Liver (tissue), 9 donors: ENCODE results near the gene FBXW11. TPM values are rescaled to one million over a fixed set of nuclear protein-coding genes. Genes with fewer than 3 reads are reported as not detected.

Experiments used
- DNase-seq: peaks from one replicate; pipeline ENCODE4 v3.0.0-alpha.2; 2017; ENCODE audit warnings: low spot score
- H3K27ac ChIP-seq, 2 donors: one replicate each; pipeline ENCODE4 v1.7.0; 2013; ENCODE audit warnings: inconsistent platforms in 2 of 2, low read length in 2 of 2, control low read depth in 1 of 2, low read depth in 1 of 2, mild to moderate bottlenecking in 1 of 2
- H3K27me3 ChIP-seq, 4 donors: one replicate each; pipeline versions ENCODE4 v1.6.1 to v1.7.0; 2013; ENCODE audit warnings: low read length in 3 of 4, inconsistent platforms in 1 of 4, mild to moderate bottlenecking in 1 of 4, moderate library complexity in 1 of 4; ENCODE audit not compliant: control insufficient read depth in 4 of 4, insufficient read depth in 4 of 4
- H3K36me3 ChIP-seq, 4 donors: one replicate each; pipeline versions ENCODE4 v1.6.1 to v1.7.0; 2013; ENCODE audit warnings: low read length in 3 of 4, mild to moderate bottlenecking in 3 of 4, low read depth in 1 of 4, moderate library complexity in 1 of 4; ENCODE audit not compliant: control insufficient read depth in 4 of 4, insufficient read depth in 3 of 4
- H3K4me1 ChIP-seq, 4 donors: one replicate each; pipeline versions ENCODE4 v1.6.1 to v1.7.0; 2013; ENCODE audit warnings: low read length in 3 of 4, mild to moderate bottlenecking in 3 of 4, moderate library complexity in 1 of 4; ENCODE audit not compliant: control insufficient read depth in 4 of 4, insufficient read depth in 4 of 4
- H3K4me3 ChIP-seq, 3 donors: one replicate each; pipeline versions ENCODE4 v1.6.1 to v1.7.0; 2013; ENCODE audit warnings: low read length in 3 of 3, control low read depth in 1 of 3, low read depth in 1 of 3, mild to moderate bottlenecking in 1 of 3
- H3K9ac ChIP-seq, 2 donors: one replicate each; pipeline ENCODE4 v1.7.0; 2013; ENCODE audit warnings: low read length in 2 of 2, mild to moderate bottlenecking in 2 of 2, moderate library complexity in 2 of 2, control low read depth in 1 of 2, low read depth in 1 of 2
- H3K9me3 ChIP-seq, 4 donors: one replicate each; pipeline versions ENCODE4 v1.6.1 to v1.7.0; 2013; ENCODE audit warnings: low read length in 3 of 4; ENCODE audit not compliant: control insufficient read depth in 4 of 4
- EGR1 ChIP-seq, 2 donors: IDR thresholded peaks; 2 replicates each; pipeline ENCODE4 v1.6.1; 2016 to 2018; ENCODE audit warnings: antibody characterized with exemption in 2 of 2, low read depth in 2 of 2
- FOXA1 ChIP-seq: IDR thresholded peaks from 2 replicates; pipeline ENCODE4 v1.6.1; 2016; ENCODE audit warnings: antibody characterized with exemption
- FOXA2 ChIP-seq: IDR thresholded peaks from 2 replicates; pipeline ENCODE4 v1.6.1; 2016; ENCODE audit warnings: antibody characterized with exemption
- GABPA ChIP-seq, 2 donors: IDR thresholded peaks in 1 of 2; conservative IDR thresholded peaks in 1 of 2; 2 replicates each; pipeline ENCODE4 v1.6.1; 2016; ENCODE audit warnings: antibody characterized with exemption in 2 of 2, mild to moderate bottlenecking in 1 of 2, moderate library complexity in 1 of 2
- HNF4A ChIP-seq, 2 donors: conservative IDR thresholded peaks; 2 replicates each; pipeline ENCODE4 v1.6.1; 2016; ENCODE audit warnings: antibody characterized with exemption in 2 of 2, mild to moderate bottlenecking in 2 of 2
- HNF4G ChIP-seq: IDR thresholded peaks from 2 replicates; pipeline ENCODE4 v1.6.1; 2016; ENCODE audit warnings: antibody characterized with exemption
- JUND ChIP-seq, 2 donors: IDR thresholded peaks; 2 replicates each; pipeline ENCODE4 v1.6.1; 2016; ENCODE audit warnings: antibody characterized with exemption in 2 of 2
- NR2F2 ChIP-seq: IDR thresholded peaks from 2 replicates; pipeline ENCODE4 v1.6.1; 2016; ENCODE audit warnings: antibody characterized with exemption
- RAD21 ChIP-seq, 2 donors: IDR thresholded peaks; 2 replicates each; pipeline ENCODE4 v1.6.1; 2016; ENCODE audit warnings: antibody characterized with exemption in 2 of 2, mild to moderate bottlenecking in 2 of 2
- REST ChIP-seq: IDR thresholded peaks from 2 replicates; pipeline ENCODE4 v1.6.1; 2016; ENCODE audit warnings: antibody characterized with exemption, mild to moderate bottlenecking
- RXRA ChIP-seq, 2 donors: IDR thresholded peaks; 2 replicates each; pipeline ENCODE4 v1.6.1; 2017 to 2018; ENCODE audit warnings: antibody characterized with exemption in 2 of 2, mild to moderate bottlenecking in 1 of 2
- SP1 ChIP-seq: IDR thresholded peaks from 2 replicates; pipeline ENCODE4 v1.6.1; 2018; ENCODE audit warnings: antibody characterized with exemption, mild to moderate bottlenecking
- TAF1 ChIP-seq: conservative IDR thresholded peaks from 2 replicates; pipeline ENCODE4 v1.6.1; 2016; ENCODE audit warnings: antibody characterized with exemption, mild to moderate bottlenecking
- YY1 ChIP-seq: IDR thresholded peaks from 2 replicates; pipeline ENCODE4 v1.6.1; 2016; ENCODE audit warnings: antibody characterized with exemption, mild to moderate bottlenecking
- ZBTB33 ChIP-seq: IDR thresholded peaks from 2 replicates; pipeline ENCODE4 v1.6.1; 2016; ENCODE audit warnings: antibody characterized with exemption
- WGBS: extraction: QIAGEN DNeasy Blood & Tissue Kit; methylation state at CpG from one replicate; pipeline ENCODE4 v1.1.7; 2013; 5-methylcytosine and 5-hydroxymethylcytosine counted together
- polyA plus RNA-seq, 2 donors: library from polyadenylated mRNA; stranded (reverse) in 1 of 2; unstranded in 1 of 2; fragments of 200-250 nt in 1 of 2; fragments of >200 nt in 1 of 2; fragmentation: Nextera tagmentation in 1 of 2; extraction: Ambion mirVana in 1 of 2; gene quantifications; one replicate each; pipeline versions ENCODE4 v1.2.1 to v1.2.3, GENCODE V29; 2013 to 2015
- total RNA-seq, 2 donors: library from RNA; depleted of rRNA; stranded (reverse); fragments of >200 nt; gene quantifications; one replicate each; pipeline ENCODE4 v1.2.3, GENCODE V29; 2014
- TF ChIP-seq, protein P1 (sequence below): IDR thresholded peaks from 2 replicates; pipeline ENCODE4 v1.6.1; 2016; ENCODE audit warnings: antibody characterized with exemption
- donor health status: healthy.
- donor health status: healthy.
- donor health status: healthy.
- donor health status: healthy.
- donor health status: healthy.

Gene FBXW11
- total and polyA plus RNA-seq, 4 donors: 11.2 to 37.5 (median 22.0) TPM

- TF ChIP-seq TAF1: no peak
These were observed 132.2 kb downstream of the FBXW11 start (continued) for GRCh38 chr5:171874234-171874633.

GRCh38 chr5:171872666-171873065, 133.8 kb downstream of the FBXW11 start:
- H3K27me3 ChIP-seq: no peaks in the 10 kb centered on the region
- H3K9me3 ChIP-seq: no peaks in the 10 kb centered on the region
- no peak for DNase-seq
- H3K27ac ChIP-seq: no peak overlapping the region
- TF ChIP-seq FOXA2 (no peak), EGR1 (IDR thresholded peaks at IDR 0.05; ENCODE audit: low read depth in 2 of 2) (no peak), HNF4A (conservative IDR thresholded peaks at IDR 0.05) (no peak), RAD21 (IDR thresholded peaks at IDR 0.05) (no peak), TAF1 (no peak), SP1 (no peak), FOXA1 (no peak), RXRA (IDR thresholded peaks at IDR 0.05) (no peak), YY1 (no peak), GABPA (IDR thresholded peaks at IDR 0.05 in 1 of 2, conservative IDR thresholded peaks at IDR 0.05 in 1 of 2) (no peak), JUND (IDR thresholded peaks at IDR 0.05) (no peak)
- TF ChIP-seq, protein P1, sequence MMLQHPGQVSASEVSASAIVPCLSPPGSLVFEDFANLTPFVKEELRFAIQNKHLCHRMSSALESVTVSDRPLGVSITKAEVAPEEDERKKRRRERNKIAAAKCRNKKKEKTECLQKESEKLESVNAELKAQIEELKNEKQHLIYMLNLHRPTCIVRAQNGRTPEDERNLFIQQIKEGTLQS: no peak
- WGBS: 97% methylated on average over 5 of the region's 5 CpGs
- H3K4me3 ChIP-seq: no peak overlapping the region
- H3K4me1 ChIP-seq: no peaks in the 10 kb centered on the region
- H3K36me3 ChIP-seq: peaks cover 8 to 58% (median 41%) of the 10 kb centered on the region in 4 donors
- H3K9ac ChIP-seq: no peak overlapping the region

GRCh38 chr5:171871711-171872110, 134.7 kb downstream of the FBXW11 start:
- H3K4me3 ChIP-seq: no peak overlapping the region
- H3K4me1 ChIP-seq: no peaks in the 10 kb centered on the region
- no peak overlapping the region for H3K9ac ChIP-seq
- DNase-seq: no peak
- peaks cover 8 to 53% (median 33%) of the 10 kb centered on the region in 4 donors for H3K36me3 ChIP-seq
- no peak overlapping the region for H3K27ac ChIP-seq
- no peaks in the 10 kb centered on the region for H3K27me3 ChIP-seq
- TF ChIP-seq REST (no peak), ZBTB33 (no peak), RAD21 (IDR thresholded peaks at IDR 0.05) (no peak), SP1 (no peak), RXRA (IDR thresholded peaks at IDR 0.05) (no peak), FOXA1 (no peak), TAF1 (no peak), JUND (IDR thresholded peaks at IDR 0.05) (no peak), HNF4G (no peak), YY1 (no peak), NR2F2 (no peak), EGR1 (IDR thresholded peaks at IDR 0.05; ENCODE audit: low read depth in 2 of 2) (no peak), HNF4A (conservative IDR thresholded peaks at IDR 0.05) (no peak)
- TF ChIP-seq, protein P1: no peak
- no peaks in the 10 kb centered on the region for H3K9me3 ChIP-seq
- 88% methylated on average over 1 of the region's 1 CpG for WGBS
